GM12872 (cell line): ENCODE data around the gene GNA15.

ENCODE experiments used
- CTCF ChIP-seq: IDR thresholded peaks from 3 replicates; pipeline ENCODE4 v1.5.1; 2011; ENCODE audit warnings: low read depth, mild to moderate bottlenecking, low read length, moderate library complexity; ENCODE audit not compliant: insufficient read depth

Gene GNA15

GRCh38 chr19:3120611-3121276 lies 15.1 kb upstream of the GNA15 start:
- no peak for TF ChIP-seq CTCF

GRCh38 chr19:3121396-3121795 lies 14.4 kb upstream of the GNA15 start:
- TF ChIP-seq CTCF = no peak

- no peak for TF ChIP-seq CTCF
Observed at GRCh38 chr19:3121821-3122511, 13.9 kb upstream of the GNA15 start.

GRCh38 chr19:3122512-3122870 lies 13.3 kb upstream of the GNA15 start:
- no peak for TF ChIP-seq CTCF

GRCh38 chr19:3123088-3123721 lies 12.6 kb upstream of the GNA15 start:
- TF ChIP-seq CTCF = no peak

GRCh38 chr19:3123956-3124355 lies 11.9 kb upstream of the GNA15 start:
- TF ChIP-seq CTCF = no peak

- 0 out of 3 replicates have a peak, but pooled peaks have one; percentile 1 for TF ChIP-seq CTCF
Observed at GRCh38 chr19:3124630-3125029, 11.2 kb upstream of the GNA15 start.
